DND-41 (cell line): ENCODE results near the gene LDB2.

Experiments used
- ATAC-seq: fragments of 200-7000 bp; cut with Tn5 transposase; 3 replicates; pipeline ENCODE4 v1.9.1; 2021; ENCODE audit warnings: low read depth; ENCODE audit not compliant: insufficient read depth
- DNase-seq: peaks from one replicate; pipeline ENCODE4 v3.0.0-alpha.2; 2020
- H2AFZ ChIP-seq: 2 replicates; pipeline ENCODE4 v1.6.0; 2012; ENCODE audit warnings: low read depth, low read length
- H3K27ac ChIP-seq: 2 replicates; pipeline ENCODE4 v1.5.1; 2012; ENCODE audit warnings: low read length, inconsistent platforms
- H3K27me3 ChIP-seq: fragments of 200-600 bp; sonication (generic); 2 replicates; pipeline ENCODE4 v1.6.0; 2012; ENCODE audit warnings: low read length, mild to moderate bottlenecking, inconsistent platforms; ENCODE audit not compliant: insufficient read depth, poor library complexity
- H3K36me3 ChIP-seq: 2 replicates; pipeline ENCODE4 v1.5.1; 2012; ENCODE audit warnings: low read length, inconsistent platforms; ENCODE audit not compliant: insufficient read depth
- H3K4me1 ChIP-seq: 2 replicates; pipeline ENCODE4 v1.5.1; 2012; ENCODE audit warnings: mild to moderate bottlenecking, low read length; ENCODE audit not compliant: insufficient read depth
- H3K4me2 ChIP-seq: 2 replicates; pipeline ENCODE4 v1.6.0; 2012; ENCODE audit warnings: mild to moderate bottlenecking, moderate library complexity, low read length, inconsistent platforms; ENCODE audit not compliant: insufficient read depth
- H3K4me3 ChIP-seq, 2 experiments: fragments of 200-600 bp in 1 of 2; shearing (Covaris generic) in 1 of 2; 2 replicates each; pipeline ENCODE4 v1.5.1; 2012 to 2016; ENCODE audit warnings: inconsistent platforms in 2 of 2, low read length in 2 of 2, mild to moderate bottlenecking in 2 of 2, low read depth in 1 of 2, moderate library complexity in 1 of 2
- H3K79me2 ChIP-seq: 2 replicates; pipeline ENCODE4 v1.6.0; 2012; ENCODE audit warnings: low read length, inconsistent platforms; ENCODE audit not compliant: insufficient read depth
- H3K9ac ChIP-seq: 2 replicates; pipeline ENCODE4 v1.6.0; 2012; ENCODE audit warnings: low read depth, mild to moderate bottlenecking, inconsistent platforms, low read length, moderate library complexity
- H3K9me3 ChIP-seq: 2 replicates; pipeline ENCODE4 v1.5.1; 2012; ENCODE audit warnings: low read length, moderate library complexity, mild to moderate bottlenecking, inconsistent platforms; ENCODE audit not compliant: insufficient read depth, severe bottlenecking
- H4K20me1 ChIP-seq: 2 replicates; pipeline ENCODE4 v1.6.0; 2012; ENCODE audit warnings: low read length; ENCODE audit not compliant: insufficient read depth
- CTCF ChIP-seq: IDR thresholded peaks from 2 replicates; pipeline ENCODE4 v1.5.1; 2012; ENCODE audit warnings: borderline replicate concordance, low read length, moderate library complexity, mild to moderate bottlenecking; ENCODE audit not compliant: poor library complexity, severe bottlenecking; ENCODE audit errors: extremely low read depth
- EZH2 ChIP-seq: IDR thresholded peaks from 3 replicates; pipeline ENCODE4 v1.6.1; 2012; ENCODE audit warnings: borderline replicate concordance, low read depth, mild to moderate bottlenecking, moderate library complexity, low read length, inconsistent platforms; ENCODE audit not compliant: severe bottlenecking

Gene LDB2

GRCh38 chr4:16652732-16653305 lies 245.6 kb downstream of the LDB2 start:
- Histone ChIP-seq H4K20me1 (no peaks in the 10 kb centered on the region), H3K4me2 (no peak overlapping the region), H3K9ac (no peak overlapping the region), H3K9me3 (no peaks in the 10 kb centered on the region), H3K27ac (no peak overlapping the region), H3K4me3 (no peak overlapping the region), H3K27me3 (no peaks in the 10 kb centered on the region), H3K79me2 (no peaks in the 10 kb centered on the region), H3K36me3 (no peaks in the 10 kb centered on the region), H3K4me1 (no peaks in the 10 kb centered on the region), H2AFZ (no peak overlapping the region)
- ATAC-seq (no peak), DNase-seq (no peak)
- TF ChIP-seq EZH2 (no peak), CTCF (no peak)

GRCh38 chr4:16646459-16646858 lies 252.0 kb downstream of the LDB2 start:
- Histone ChIP-seq H3K4me2 (no peak overlapping the region), H4K20me1 (no peaks in the 10 kb centered on the region), H3K9me3 (no peaks in the 10 kb centered on the region), H3K4me3 (no peak overlapping the region), H3K4me1 (no peaks in the 10 kb centered on the region), H3K27ac (no peak overlapping the region), H3K36me3 (no peaks in the 10 kb centered on the region), H3K9ac (no peak overlapping the region), H3K79me2 (no peaks in the 10 kb centered on the region), H2AFZ (no peak overlapping the region), H3K27me3 (peaks cover 2% of the 10 kb centered on the region)
- ATAC-seq (no peak), DNase-seq (no peak)
- no peak for TF ChIP-seq EZH2
- TF ChIP-seq CTCF = no peak

GRCh38 chr4:16643893-16644292 lies 254.6 kb downstream of the LDB2 start:
- no peak for DNase-seq
- H3K9ac ChIP-seq = no peak overlapping the region
- no peaks in the 10 kb centered on the region for H3K79me2 ChIP-seq
- TF ChIP-seq EZH2 (no peak), CTCF (no peak)
- H3K27ac ChIP-seq = no peak overlapping the region
- no peak overlapping the region for H3K4me3 ChIP-seq
- no peaks in the 10 kb centered on the region for H3K36me3 ChIP-seq
- H4K20me1 ChIP-seq = no peaks in the 10 kb centered on the region
- H3K4me1 ChIP-seq = no peaks in the 10 kb centered on the region
- no peak overlapping the region for H3K4me2 ChIP-seq
- no peaks in the 10 kb centered on the region for H3K9me3 ChIP-seq
- H2AFZ ChIP-seq = no peak overlapping the region
- ATAC-seq = no peak
- H3K27me3 ChIP-seq = peaks cover 2% of the 10 kb centered on the region

GRCh38 chr4:16642897-16643296 lies 255.5 kb downstream of the LDB2 start:
- Histone ChIP-seq H3K79me2 (no peaks in the 10 kb centered on the region), H3K4me2 (no peak overlapping the region), H3K4me1 (no peaks in the 10 kb centered on the region), H3K4me3 (no peak overlapping the region), H3K9me3 (no peaks in the 10 kb centered on the region), H3K27ac (no peak overlapping the region), H4K20me1 (no peaks in the 10 kb centered on the region), H3K36me3 (no peaks in the 10 kb centered on the region), H2AFZ (no peak overlapping the region), H3K9ac (no peak overlapping the region), H3K27me3 (peaks cover 2% of the 10 kb centered on the region)
- DNase-seq (no peak), ATAC-seq (no peak)
- TF ChIP-seq CTCF (no peak), EZH2 (no peak)
